Heart right ventricle (tissue), 16 donors: ENCODE results near the gene FPGS. TPM values are rescaled to one million over a fixed set of nuclear protein-coding genes. Genes with fewer than 3 reads are reported as not detected.
A peak's percentile ranks its signal among the peaks of the same experiment; 100 is the strongest.

ENCODE experiments used
- ATAC-seq, 8 donors: fragments of 200-7000 bp; cut with Tn5 transposase; one replicate each; pipeline ENCODE4 v1.9.1; 2020; ENCODE audit warnings: mild to moderate bottlenecking in 8 of 8, moderate library complexity in 8 of 8, moderate number of reproducible peaks in 1 of 8
- DNase-seq, 2 donors: peaks; one replicate each; pipeline ENCODE4 v3.0.0-alpha.2; 2020
- H3K27ac ChIP-seq, 10 donors: fragments of 200-600 bp; sonication (generic) in 2 of 10; one replicate each; pipeline versions ENCODE4 v1.5.0 to v1.8.0; 2020 to 2022; ENCODE audit warnings: mild to moderate bottlenecking in 3 of 10
- H3K27me3 ChIP-seq, 7 donors: fragments of 200-600 bp; one replicate each; pipeline ENCODE4 v1.8.0; 2021 to 2022; ENCODE audit warnings: mild to moderate bottlenecking in 2 of 7
- H3K36me3 ChIP-seq, 9 donors: fragments of 200-600 bp; sonication (generic) in 1 of 9; one replicate each; pipeline versions ENCODE4 v1.5.0 to v1.8.0; 2020 to 2022; ENCODE audit warnings: mild to moderate bottlenecking in 2 of 9
- H3K4me1 ChIP-seq, 9 donors: fragments of 200-600 bp; sonication (generic) in 1 of 9; one replicate each; pipeline versions ENCODE4 v1.5.0 to v1.8.0; 2020 to 2022; ENCODE audit warnings: mild to moderate bottlenecking in 4 of 9
- H3K4me3 ChIP-seq, 10 donors: fragments of 200-600 bp; sonication (generic) in 2 of 10; one replicate each; pipeline versions ENCODE4 v1.5.0 to v1.8.0; 2020 to 2022; ENCODE audit warnings: mild to moderate bottlenecking in 7 of 10, moderate library complexity in 2 of 10
- H3K9me3 ChIP-seq, 11 donors: fragments of 200-600 bp in 10 of 11; sonication (generic) in 2 of 11; one replicate each; pipeline versions ENCODE4 v1.5.0 to v1.8.0; 2013 to 2022; ENCODE audit warnings: mild to moderate bottlenecking in 2 of 11, control low read depth in 1 of 11, moderate library complexity in 1 of 11
- CTCF ChIP-seq, 9 donors: fragments of 200-600 bp; sonication (generic) in 2 of 9; IDR thresholded peaks; one replicate each; pipeline versions ENCODE4 v1.5.0 to v1.8.0; 2021 to 2022; ENCODE audit warnings: antibody characterized with exemption in 9 of 9, mild to moderate bottlenecking in 5 of 9, moderate library complexity in 1 of 9
- WGBS, 2 donors: extraction: QIAGEN DNeasy Blood & Tissue Kit; methylation state at CpG; one replicate each; pipeline ENCODE4 v1.1.7; 2013; ENCODE audit warnings: inconsistent platforms in 1 of 2; 5-methylcytosine and 5-hydroxymethylcytosine counted together
- intact Hi-C, 10 donors: fragments of 100-400 bp; cut with DNase I; formaldehyde crosslinking; loops; one replicate each; pipeline versions ENCODE4 v1.11.1 to v1.14.2; 2022
- polyA plus RNA-seq, 2 donors: library from polyadenylated mRNA; stranded (reverse); fragments of 200-250 nt; gene quantifications; one replicate each; pipeline ENCODE4 v1.2.3, GENCODE V29; 2013
- total RNA-seq, 10 donors: library from RNA; stranded (reverse); fragmentation: NEBNext Ultra II Directional in 3 of 10; extraction: Animal tissue kit (Norgen Biotek cat#: 25700) in 3 of 10; gene quantifications; one replicate each; pipeline versions ENCODE4 v1.2.1 to v1.2.4, GENCODE V29; 2021 to 2023
- donor health status: Arrhythmogenic right ventricular cardiomyopathy.
- donor health status: ischemic (EF 13 %, LVEDD 7.1; RV severe dilation, severe dysfunction).
- donor health status: healthy with polysubstance abuse.
- donor health status: DM: no; HTN: yes; CAD: no.
- donor health status: DM: no; HTN: no; CAD: no.
- donor health status: ischemic (EF 25% LVEDD 6.9; RV normal size, moderate dysfunction).
- donor health status: ischemic (EF 25% LVEDD 5.7; RV mildly dilated, moderate dysfunction).
- donor health status: healthy.
- donor health status: DM: yes; HTN: yes; CAD: no.
- donor health status: Ischemic cardiomyopathy.
- donor health status: ischemic (EF 35%, LVEDD 5.7; RV mildly dilated, moderate dysfunction).
- donor health status: nonischemic (EF 11% LVEDD 7.7; RV severe dilation, severe dysfunction).
- donor health status: DM: yes; HTN: yes; CAD: no.
- donor health status: PGD.
- donor health status: ischemic (EF 29% LVEDD 5.4; RV normal size, mild dysfunction).
- donor health status: nonischemic (EF 23%, LVEDD 6.1; RV moderate dilation, normal function).

Gene FPGS
- total and polyA plus RNA-seq, 12 donors: 40.2 to 58.5 (median 46.0) TPM

DNA sequence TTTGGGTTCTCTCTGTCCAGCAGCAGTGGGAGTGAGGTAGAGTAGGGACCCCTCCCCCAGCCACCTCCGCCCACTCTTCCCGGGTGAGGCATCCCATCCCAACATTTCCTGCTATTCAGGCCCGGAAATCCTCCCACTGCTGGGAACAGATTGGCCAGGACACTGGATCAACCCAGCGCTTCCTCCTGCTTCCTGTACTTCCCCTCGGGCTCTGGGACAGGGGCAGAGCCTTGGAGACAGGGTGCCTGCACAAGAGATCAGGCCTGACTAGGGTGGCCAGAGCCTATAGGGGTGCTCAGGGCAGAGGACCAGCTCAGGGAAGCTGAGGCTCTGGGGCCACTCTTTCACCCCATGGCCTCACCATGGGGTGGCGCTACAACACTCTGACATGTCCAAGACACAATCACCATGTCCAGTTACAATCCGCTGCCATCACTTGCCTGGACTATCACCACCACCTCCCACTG lies 38.7 kb upstream of the FPGS start:
- intact Hi-C loops: loop anchor here in 1 of 10 donors (5.0 kb wide), 1 partner anchor 93 kb away; no protein-coding TSS in a partner anchor
- Histone ChIP-seq H3K36me3 (peaks cover 0 to 42% (median 0%) of the 10 kb centered on the region in 9 donors), H3K27ac (peak overlapping the region; percentile 73 to 97 (median 88)), H3K4me1 (peaks cover 13 to 99% (median 81%) of the 10 kb centered on the region in 9 donors), H3K9me3 (no peaks in the 10 kb centered on the region), H3K27me3 (peaks cover 0 to 4% (median 0%) of the 10 kb centered on the region in 7 donors), H3K4me3 (peak overlapping the region in 1 of 10 donors; percentile 54)
- DNase-seq (peak; percentile 73 to 85), ATAC-seq (peak; percentile 60 to 86 (median 76))
- 30 to 37% methylated on average over 7 of the region's 7 CpGs for WGBS, 2 donors
- peak; percentile 20 to 66 (median 55) for TF ChIP-seq CTCF (IDR thresholded peaks at IDR 0.05)

DNA sequence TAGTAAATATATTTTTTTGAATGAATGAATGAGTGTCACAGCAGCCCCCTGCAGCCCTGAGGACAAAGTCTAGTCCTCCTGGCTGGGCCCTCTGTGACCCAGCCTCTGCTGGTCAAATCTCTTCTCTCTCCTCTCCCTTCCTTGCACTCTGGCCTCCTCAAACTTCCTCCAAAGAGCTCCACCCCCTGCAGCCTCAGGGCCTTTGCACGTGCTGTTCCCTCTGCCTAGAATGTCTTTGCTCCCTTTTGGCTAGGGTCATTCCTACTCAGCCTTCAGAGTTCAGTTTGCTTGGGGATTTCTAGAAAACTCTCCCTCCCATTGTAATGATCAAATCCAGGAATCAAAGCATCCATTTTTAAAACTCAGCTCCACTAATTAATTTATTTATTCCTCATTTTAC lies 37.3 kb upstream of the FPGS start:
- intact Hi-C loops: no loop called here
- Histone ChIP-seq H3K9me3 (no peaks in the 10 kb centered on the region), H3K27me3 (no peaks in the 10 kb centered on the region), H3K36me3 (peaks cover 0 to 29% (median 0%) of the 10 kb centered on the region in 9 donors), H3K4me3 (no peak overlapping the region), H3K4me1 (peaks cover 13 to 99% (median 86%) of the 10 kb centered on the region in 9 donors), H3K27ac (peak overlapping the region in 9 of 10 donors; percentile 67 to 97 (median 88))
- DNase-seq: no peak
- no peak for ATAC-seq
- TF ChIP-seq CTCF (IDR thresholded peaks at IDR 0.05): no peak
- 51 to 78% methylated on average over 1 of the region's 1 CpG for WGBS, 2 donors

DNA sequence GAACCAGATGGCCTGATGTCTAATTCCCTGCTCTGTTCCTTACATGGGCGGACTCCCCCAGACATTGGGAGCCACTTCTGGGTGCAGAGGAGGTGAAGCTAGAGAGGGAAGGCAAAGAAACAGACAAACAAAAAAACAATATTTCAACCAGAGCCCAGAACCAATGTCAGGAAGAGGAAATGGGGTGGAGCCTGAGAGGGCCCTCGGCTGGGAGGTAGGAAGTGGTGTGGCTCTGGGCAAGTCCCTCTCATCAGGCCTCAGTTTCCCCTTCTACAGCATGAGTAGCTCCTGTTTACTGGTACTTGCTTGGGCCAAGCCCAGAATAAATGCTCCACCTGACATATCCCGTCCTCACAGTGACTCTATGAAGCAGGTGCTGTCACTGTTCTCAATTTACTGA lies 35.3 kb upstream of the FPGS start:
- intact Hi-C loops: no loop called here
- Histone ChIP-seq H3K27me3 (no peaks in the 10 kb centered on the region), H3K36me3 (peaks cover 0 to 24% (median 0%) of the 10 kb centered on the region in 9 donors), H3K4me3 (peak overlapping the region in 7 of 10 donors; percentile 15 to 75 (median 65)), H3K27ac (peak overlapping the region; percentile 71 to 97 (median 88)), H3K4me1 (peaks cover 10 to 90% (median 70%) of the 10 kb centered on the region in 9 donors), H3K9me3 (no peaks in the 10 kb centered on the region)
- 52 to 54% methylated on average over 3 of the region's 3 CpGs for WGBS, 2 donors
- no peak for DNase-seq
- no peak for TF ChIP-seq CTCF (IDR thresholded peaks at IDR 0.05)
- no peak for ATAC-seq

- no peak for ATAC-seq
- no peaks in the 10 kb centered on the region for H3K9me3 ChIP-seq
- WGBS, 2 donors: 32 to 33% methylated on average over 13 of the region's 13 CpGs
- peak overlapping the region; percentile 71 to 97 (median 88) for H3K27ac ChIP-seq
- H3K36me3 ChIP-seq: peaks cover 0 to 29% (median 0%) of the 10 kb centered on the region in 9 donors
- H3K4me3 ChIP-seq: peak overlapping the region in 9 of 10 donors; percentile 15 to 75 (median 65)
- H3K27me3 ChIP-seq: no peaks in the 10 kb centered on the region
- TF ChIP-seq CTCF (IDR thresholded peaks at IDR 0.05): no peak
- intact Hi-C loops: no loop called here
- peaks cover 9 to 85% (median 65%) of the 10 kb centered on the region in 9 donors for H3K4me1 ChIP-seq
- DNase-seq: peak; percentile 53 to 58
These were observed 34.8 kb upstream of the FPGS start for GRCh38 chr9:127767909-127768331.
